B cell (primary cell): ENCODE data around the gene CTIF. TPM values are rescaled to one million over a fixed set of nuclear protein-coding genes. Genes with fewer than 3 reads are reported as not detected.

Source experiments
- ATAC-seq: fragments of 200-7000 bp; cut with Tn5 transposase; one replicate; pipeline ENCODE4 v1.10.0; 2021; ENCODE audit warnings: low read depth, mild to moderate bottlenecking, moderate number of reproducible peaks, moderate library complexity
- CTCF ChIA-PET: fragments of 350-600 bp; sonication (Branson Sonifier 250); formaldehyde crosslinking; loops from one replicate; lab custom pipeline; 2021; ENCODE audit warnings: antibody characterized with exemption, inconsistent platforms; lab: Charles Lee
- POLR2A ChIA-PET: fragments of 350-600 bp; sonication (Branson Sonifier 250); formaldehyde crosslinking; loops from one replicate; lab custom pipeline; 2021; ENCODE audit warnings: antibody characterized with exemption; lab: Charles Lee
- DNase-seq: peaks from one replicate; pipeline ENCODE4 v3.0.0; 2013
- H2AFZ ChIP-seq: 2 replicates; pipeline ENCODE4 v1.6.1; 2012; ENCODE audit warnings: mild to moderate bottlenecking, low read depth, low read length; ENCODE audit not compliant: insufficient read depth, poor library complexity, severe bottlenecking
- H3K27ac ChIP-seq, 2 donors: 1 replicate in 1 of 2; 2 replicates in 1 of 2; pipeline ENCODE4 v1.5.1; 2012 to 2013; ENCODE audit warnings: low read length in 2 of 2, mild to moderate bottlenecking in 2 of 2, moderate library complexity in 1 of 2
- H3K27me3 ChIP-seq, 4 experiments: fragments of 200-600 bp in 1 of 4; sonication (generic) in 1 of 4; replicated peaks in 1 of 4; 1 replicate in 2 of 4; 2 replicates in 2 of 4; pipeline versions ENCODE4 v1.6.1 to v1.7.0; 2013 to 2016; ENCODE audit warnings: low read length in 3 of 4, mild to moderate bottlenecking in 2 of 4, mixed read lengths in 1 of 4, moderate library complexity in 1 of 4; ENCODE audit not compliant: insufficient read depth in 4 of 4, control insufficient read depth in 3 of 4; ENCODE audit errors: control extremely low read depth in 1 of 4
- H3K36me3 ChIP-seq, 2 experiments: replicated peaks in 1 of 2; 1 replicate in 1 of 2; 2 replicates in 1 of 2; pipeline versions ENCODE4 v1.6.1 to v1.7.1; 2013; ENCODE audit warnings: low read length in 1 of 2; ENCODE audit not compliant: insufficient read depth in 2 of 2, control insufficient read depth in 1 of 2; ENCODE audit errors: control extremely low read depth in 1 of 2, extremely low read depth in 1 of 2
- H3K4me1 ChIP-seq, 2 donors: fragments of 200-600 bp in 1 of 2; sonication (generic) in 1 of 2; 1 replicate in 1 of 2; 2 replicates in 1 of 2; pipeline versions ENCODE4 v1.5.1 to v1.6.1; 2013 to 2017; ENCODE audit warnings: low read length in 2 of 2; ENCODE audit not compliant: control insufficient read depth in 2 of 2, insufficient read depth in 2 of 2
- H3K4me2 ChIP-seq: replicated peaks from 2 replicates; pipeline ENCODE3; 2012; ENCODE audit warnings: mild to moderate bottlenecking, low read depth, low read length; ENCODE audit not compliant: poor library complexity, severe bottlenecking
- H3K4me3 ChIP-seq, 5 experiments: fragments of 200-600 bp in 1 of 5; sonication (generic) in 1 of 5; 1 replicate in 3 of 5; 2 replicates in 2 of 5; pipeline versions ENCODE4 v1.5.1 to v1.7.0; 2011 to 2016; ENCODE audit warnings: low read length in 4 of 5, mild to moderate bottlenecking in 4 of 5, low read depth in 2 of 5, control low read depth in 1 of 5, moderate library complexity in 1 of 5; ENCODE audit not compliant: insufficient read depth in 1 of 5; ENCODE audit errors: control extremely low read depth in 1 of 5, extremely low read depth in 1 of 5
- H3K79me2 ChIP-seq: fragments of 200-600 bp; sonication (generic); one replicate; pipeline ENCODE4 v1.6.0; 2016; ENCODE audit warnings: low read length; ENCODE audit not compliant: control insufficient read depth, insufficient read depth
- H3K9ac ChIP-seq: fragments of 200-600 bp; sonication (generic); 2 replicates; pipeline ENCODE4 v1.6.1; 2017; ENCODE audit warnings: mild to moderate bottlenecking, low read length, moderate library complexity
- H3K9me3 ChIP-seq, 3 donors: one replicate each; pipeline versions ENCODE4 v1.6.1 to v1.7.1; 2013; ENCODE audit warnings: low read length in 2 of 3; ENCODE audit not compliant: control insufficient read depth in 2 of 3, insufficient read depth in 1 of 3; ENCODE audit errors: control extremely low read depth in 1 of 3
- H4K20me1 ChIP-seq: 2 replicates; pipeline ENCODE4 v1.6.0; 2012; ENCODE audit warnings: mild to moderate bottlenecking, low read length; ENCODE audit not compliant: insufficient read depth, control insufficient read depth, poor library complexity, severe bottlenecking
- H3K27ac Mint-ChIP-seq: one replicate; pipeline ENCODE4 v1.8.0; 2021; ENCODE audit warnings: mixed read lengths
- H3K27me3 Mint-ChIP-seq: one replicate; pipeline ENCODE4 v1.8.0; 2021; ENCODE audit warnings: mixed read lengths
- H3K4me1 Mint-ChIP-seq: one replicate; pipeline ENCODE4 v1.8.0; 2021; ENCODE audit warnings: mixed read lengths
- H3K4me3 Mint-ChIP-seq: one replicate; pipeline ENCODE4 v1.8.0; 2021; ENCODE audit warnings: mixed read lengths
- H3K9me3 Mint-ChIP-seq: one replicate; pipeline ENCODE4 v1.8.0; 2022; ENCODE audit warnings: mixed read lengths; ENCODE audit not compliant: insufficient read depth
- EZH2 ChIP-seq: IDR thresholded peaks from 2 replicates; pipeline ENCODE4 v1.6.1; 2012; ENCODE audit warnings: borderline replicate concordance, low read depth, mild to moderate bottlenecking, moderate library complexity, low read length; ENCODE audit not compliant: insufficient read depth, poor library complexity, severe bottlenecking
- WGBS: methylation state at CpG from one replicate; pipeline ENCODE4 v1.1.5; 2013; ENCODE audit warnings: missing lambda C conversion rate; ENCODE audit not compliant: insufficient coverage; 5-methylcytosine and 5-hydroxymethylcytosine counted together
- intact Hi-C: fragments of 100-400 bp; cut with micrococcal nuclease; formaldehyde crosslinking; loops from one replicate; pipeline ENCODE4 v1.10.0; 2022
- polyA plus RNA-seq: library from polyadenylated mRNA; depleted of rRNA; stranded (reverse); fragments of >200 nt; gene quantifications from 2 replicates; pipeline ENCODE4 v1.2.3, GENCODE V29; 2012
- total RNA-seq, 2 donors: library from RNA; stranded (reverse); fragments of 120-200 nt in 1 of 2; gene quantifications; 1 replicate in 1 of 2; 2 replicates in 1 of 2; pipeline versions ENCODE4 v1.2.3 to v1.2.4, GENCODE V29; 2013 to 2022

Gene CTIF
- total and polyA plus RNA-seq, 2 donors (not counting 1 experiment from before 2014, with no cell fraction given) = 3.6 to 16.2 TPM

DNA sequence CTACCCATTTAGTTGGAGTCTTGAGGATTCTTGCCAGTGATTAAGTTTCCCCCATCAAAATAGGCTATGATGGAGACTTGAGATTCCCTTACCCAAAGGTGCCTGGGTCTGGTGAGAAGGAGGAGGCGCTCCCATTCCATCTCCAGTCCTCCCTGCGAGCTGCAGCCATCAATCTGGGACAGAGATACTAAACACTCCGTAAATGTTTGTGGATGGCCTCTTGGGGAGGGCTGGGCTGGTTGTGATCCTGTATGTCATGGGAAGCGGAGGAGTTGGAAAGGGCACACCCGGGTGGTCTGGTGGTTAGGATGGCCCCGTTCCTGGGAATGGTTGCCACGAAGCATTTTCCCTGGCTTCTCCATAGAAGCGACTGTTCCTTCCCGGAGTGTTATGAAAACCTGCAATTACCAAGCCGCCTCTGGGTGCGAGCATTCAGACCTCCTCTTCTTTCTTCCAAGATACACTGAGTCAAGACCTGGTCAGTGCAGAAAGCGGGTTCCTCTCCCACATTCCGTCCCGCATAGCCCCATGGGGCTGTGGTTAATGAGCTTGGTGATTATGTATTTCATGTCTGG lies 196.9 kb downstream of the CTIF start:
- Histone ChIP-seq H3K27ac (no peak overlapping the region), H3K79me2 (no peaks in the 10 kb centered on the region), H3K36me3 (no peaks in the 10 kb centered on the region), H4K20me1 (no peaks in the 10 kb centered on the region), H3K4me2 (no peak overlapping the region), H3K9me3 (no peaks in the 10 kb centered on the region), H3K4me3 (no peak overlapping the region), H3K27me3 (no peaks in the 10 kb centered on the region), H2AFZ (no peak overlapping the region), H3K4me1 (no peaks in the 10 kb centered on the region), H3K9ac (no peak overlapping the region)
- DNase-seq = no peak
- Mint-ChIP-seq H3K4me1 (peaks cover 4% of the 10 kb centered on the region), H3K4me3 (no peak overlapping the region), H3K9me3 (no peaks in the 10 kb centered on the region), H3K27ac (no peak overlapping the region), H3K27me3 (no peaks in the 10 kb centered on the region)
- ChIA-PET POLR2A (no interaction called here), CTCF (no interaction called here)
- no peak for TF ChIP-seq EZH2
- ATAC-seq = no peak
- intact Hi-C loops = no loop called here
- WGBS = 94% methylated on average over 10 of the region's 14 CpGs

- DNase-seq = no peak
- intact Hi-C loops = no loop called here
- WGBS = 94% methylated on average over 10 of the region's 13 CpGs
- Mint-ChIP-seq H3K4me1 (peaks cover 4% of the 10 kb centered on the region), H3K4me3 (no peak overlapping the region), H3K27me3 (no peaks in the 10 kb centered on the region), H3K27ac (no peak overlapping the region), H3K9me3 (no peaks in the 10 kb centered on the region)
- no peak overlapping the region for H3K4me3 ChIP-seq
- no peak overlapping the region for H3K9ac ChIP-seq
- POLR2A ChIA-PET = no interaction called here
- H4K20me1 ChIP-seq = no peaks in the 10 kb centered on the region
- H3K36me3 ChIP-seq = no peaks in the 10 kb centered on the region
- H2AFZ ChIP-seq = no peak overlapping the region
- H3K27me3 ChIP-seq = no peaks in the 10 kb centered on the region
- H3K4me1 ChIP-seq = no peaks in the 10 kb centered on the region
- TF ChIP-seq EZH2 = no peak
- no peak overlapping the region for H3K4me2 ChIP-seq
- CTCF ChIA-PET = no interaction called here
- H3K27ac ChIP-seq = no peak overlapping the region
- ATAC-seq = no peak
- no peaks in the 10 kb centered on the region for H3K79me2 ChIP-seq
- no peaks in the 10 kb centered on the region for H3K9me3 ChIP-seq
Measured at GRCh38 chr18:48736321-48737260, 197.8 kb downstream of the CTIF start.
